Kidney epithelial cell (primary cell): ENCODE results near the gene CCDC126. TPM values are rescaled to one million over a fixed set of nuclear protein-coding genes. Genes with fewer than 3 reads are reported as not detected.

Experiments used
- DNase-seq: peaks from one replicate; pipeline ENCODE4 v3.0.0-alpha.2; 2010; ENCODE audit warnings: low read depth
- H3K27me3 ChIP-seq: 2 replicates; pipeline ENCODE4 v1.6.0; 2011; ENCODE audit warnings: low read length; ENCODE audit not compliant: control insufficient read depth, insufficient read depth
- H3K36me3 ChIP-seq: 2 replicates; pipeline ENCODE4 v1.5.1; 2011; ENCODE audit warnings: low read length; ENCODE audit not compliant: control insufficient read depth, insufficient read depth
- H3K4me3 ChIP-seq: 2 replicates; pipeline ENCODE4 v1.5.1; 2011; ENCODE audit warnings: low read depth, mild to moderate bottlenecking, control low read depth, low read length
- total RNA-seq: library from RNA; depleted of rRNA; stranded (reverse); fragments of >200 nt; gene quantifications from 2 replicates; pipeline ENCODE4 v1.2.3, GENCODE V29; 2015
- TF ChIP-seq, protein P1 (sequence below): IDR thresholded peaks from 2 replicates; pipeline ENCODE4 v1.5.1; 2011; ENCODE audit warnings: mild to moderate bottlenecking, moderate library complexity, low read length, control low read depth, inconsistent platforms; ENCODE audit not compliant: insufficient read depth, poor library complexity, severe bottlenecking

Gene CCDC126
- total RNA-seq, 1 donor from 2014 or later, result 14.2 TPM

DNA sequence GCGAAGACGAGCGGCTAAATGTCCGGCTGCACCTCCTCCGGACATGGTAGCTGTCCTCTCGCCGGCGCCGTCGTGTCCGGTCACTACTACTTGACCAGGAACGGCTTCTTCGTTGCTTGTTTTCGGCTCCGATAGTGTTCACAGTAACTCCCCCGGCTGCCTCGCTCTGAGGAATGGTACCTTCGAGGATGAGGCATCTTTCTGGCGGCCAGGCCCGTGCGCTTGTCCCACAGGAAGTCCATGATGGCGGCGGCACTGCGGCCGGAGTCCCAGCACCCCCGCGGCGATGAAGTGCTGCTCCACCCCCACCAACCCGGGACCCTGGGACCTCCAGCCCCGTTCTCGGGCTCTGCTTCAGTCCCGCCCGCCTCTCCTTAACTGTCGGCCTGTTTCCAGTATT lies 11.0 kb upstream of the CCDC126 start:
- Histone ChIP-seq H3K4me3 (no peak overlapping the region), H3K27me3 (no peaks in the 10 kb centered on the region), H3K36me3 (no peaks in the 10 kb centered on the region)
- no peak for DNase-seq
- TF ChIP-seq, protein P1, sequence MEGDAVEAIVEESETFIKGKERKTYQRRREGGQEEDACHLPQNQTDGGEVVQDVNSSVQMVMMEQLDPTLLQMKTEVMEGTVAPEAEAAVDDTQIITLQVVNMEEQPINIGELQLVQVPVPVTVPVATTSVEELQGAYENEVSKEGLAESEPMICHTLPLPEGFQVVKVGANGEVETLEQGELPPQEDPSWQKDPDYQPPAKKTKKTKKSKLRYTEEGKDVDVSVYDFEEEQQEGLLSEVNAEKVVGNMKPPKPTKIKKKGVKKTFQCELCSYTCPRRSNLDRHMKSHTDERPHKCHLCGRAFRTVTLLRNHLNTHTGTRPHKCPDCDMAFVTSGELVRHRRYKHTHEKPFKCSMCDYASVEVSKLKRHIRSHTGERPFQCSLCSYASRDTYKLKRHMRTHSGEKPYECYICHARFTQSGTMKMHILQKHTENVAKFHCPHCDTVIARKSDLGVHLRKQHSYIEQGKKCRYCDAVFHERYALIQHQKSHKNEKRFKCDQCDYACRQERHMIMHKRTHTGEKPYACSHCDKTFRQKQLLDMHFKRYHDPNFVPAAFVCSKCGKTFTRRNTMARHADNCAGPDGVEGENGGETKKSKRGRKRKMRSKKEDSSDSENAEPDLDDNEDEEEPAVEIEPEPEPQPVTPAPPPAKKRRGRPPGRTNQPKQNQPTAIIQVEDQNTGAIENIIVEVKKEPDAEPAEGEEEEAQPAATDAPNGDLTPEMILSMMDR, result no peak

DNA sequence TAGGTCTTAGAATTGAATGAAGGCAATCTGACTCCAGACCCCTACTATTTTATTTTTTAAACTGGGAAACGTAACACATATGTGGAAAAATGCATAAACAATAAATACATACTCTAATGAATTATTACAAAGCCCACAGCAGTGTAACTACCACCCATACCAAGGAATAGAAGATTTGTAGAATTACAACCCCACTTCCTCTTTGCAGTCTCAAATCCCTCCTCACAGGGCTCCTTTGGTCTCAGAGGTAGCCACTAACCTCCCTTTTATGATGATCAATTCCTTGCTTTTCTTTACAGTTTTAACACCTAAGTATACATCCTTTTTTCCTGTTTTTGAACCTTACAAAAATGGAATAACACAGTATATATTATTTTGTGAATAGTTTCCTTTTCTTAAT lies 6.7 kb upstream of the CCDC126 start:
- no peak for DNase-seq
- TF ChIP-seq, protein P1, result no peak
- Histone ChIP-seq H3K27me3 (no peaks in the 10 kb centered on the region), H3K36me3 (no peaks in the 10 kb centered on the region), H3K4me3 (no peak overlapping the region)

DNA sequence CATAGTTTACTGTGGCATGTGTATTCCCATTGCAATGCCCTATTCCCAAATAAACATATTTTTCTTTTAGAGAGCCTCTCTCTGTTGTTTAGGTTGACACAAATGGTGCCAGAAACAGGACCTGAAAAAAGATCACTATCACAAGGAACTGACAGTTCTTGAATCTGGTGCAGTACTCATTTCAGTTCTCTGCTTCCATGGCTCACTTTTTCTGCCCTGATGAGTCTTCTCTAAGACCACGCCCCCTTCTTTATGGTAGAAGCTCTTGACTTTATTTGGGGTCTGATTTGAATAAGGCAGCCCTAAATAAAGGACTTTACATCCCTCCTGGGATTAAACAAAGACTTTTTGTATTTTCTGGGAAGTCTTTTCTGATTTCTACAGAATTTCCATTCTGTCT lies 3.5 kb upstream of the CCDC126 start:
- no peaks in the 10 kb centered on the region for H3K27me3 ChIP-seq
- H3K36me3 ChIP-seq, result no peaks in the 10 kb centered on the region
- no peak for DNase-seq
- H3K4me3 ChIP-seq, result no peak overlapping the region
- TF ChIP-seq, protein P1, result no peak

DNA sequence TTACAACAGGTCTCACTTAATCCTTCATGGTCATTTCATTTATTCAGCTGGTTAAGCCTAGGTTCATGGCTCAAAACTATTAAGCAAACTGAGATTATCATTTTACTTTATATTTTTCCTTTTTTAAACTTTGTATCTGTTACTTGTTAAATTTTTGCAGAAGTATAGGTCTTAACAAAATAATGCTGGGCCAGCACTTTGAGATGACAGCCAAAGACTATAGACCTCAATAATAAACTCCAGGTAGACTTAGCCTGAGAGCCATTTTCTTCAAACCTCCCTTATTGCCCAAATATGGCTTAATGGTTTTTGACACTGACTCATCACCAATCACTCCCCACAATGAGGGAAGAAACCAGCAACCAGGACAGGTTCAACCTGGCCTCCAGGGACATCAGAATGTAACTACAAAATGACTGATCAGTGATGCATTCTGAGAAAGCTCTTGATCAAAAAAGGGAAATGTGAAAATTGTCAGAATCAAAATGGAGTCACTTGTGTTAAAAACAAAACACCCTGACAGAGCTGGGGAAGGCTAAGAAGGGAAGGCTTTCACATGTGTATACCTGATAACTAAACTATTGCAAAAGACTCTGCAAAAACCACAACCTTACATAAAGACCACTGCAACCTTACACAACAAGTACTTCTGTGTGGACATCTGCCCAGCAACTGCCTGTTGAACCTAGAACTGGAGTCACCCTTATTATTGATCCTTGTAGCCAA lies 2.1 kb upstream of the CCDC126 start:
- Histone ChIP-seq H3K4me3 (no peak overlapping the region), H3K27me3 (no peaks in the 10 kb centered on the region), H3K36me3 (no peaks in the 10 kb centered on the region)
- TF ChIP-seq, protein P1, result no peak
- peak; percentile 31 for DNase-seq

DNA sequence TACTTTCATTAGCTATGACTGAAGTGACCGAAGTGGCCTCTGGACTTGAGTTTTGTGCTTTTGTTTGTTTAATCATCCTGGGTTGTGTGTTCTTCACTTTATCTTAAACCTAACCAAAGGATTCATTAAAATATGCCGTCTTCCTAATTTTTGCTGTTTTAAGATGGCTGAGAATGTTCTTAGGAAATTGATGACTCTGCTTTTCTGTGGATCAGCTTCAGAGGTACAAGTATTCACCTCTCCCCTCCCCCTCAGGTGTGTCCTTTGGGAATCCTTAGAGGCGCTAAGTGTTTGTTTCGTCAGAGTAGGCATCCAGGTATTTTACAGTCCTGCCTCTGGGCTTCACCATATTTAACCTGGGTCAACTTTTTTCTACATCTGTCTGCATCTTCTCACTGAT lies 1.1 kb downstream of the CCDC126 start:
- no peak for DNase-seq

More for the DNA sequence above, 1.1 kb downstream of the CCDC126 start:
- Histone ChIP-seq H3K4me3 (peak overlapping the region; percentile 70), H3K27me3 (no peaks in the 10 kb centered on the region), H3K36me3 (no peaks in the 10 kb centered on the region)
- TF ChIP-seq, protein P1, result no peak
